ENCODE data around the gene HINFP. TPM values are rescaled to one million over a fixed set of nuclear protein-coding genes. Genes with fewer than 3 reads are reported as not detected.

Gene HINFP
- total and polyA plus RNA-seq, 9 of the 15 experiments (the other 6 are each of a cell fraction or from before 2014, with no cell fraction given), result 13.8 to 34.1 (median 22.5) TPM

- peak; percentile 86; the same call in 1 of the 2 replicates for TF ChIP-seq PHF8 (IDR thresholded peaks at IDR 0.05; ENCODE audit: borderline replicate concordance, low read length)
- no peak for TF ChIP-seq CC2D1A (IDR thresholded peaks at IDR 0.05)
- no peak for TF ChIP-seq NCOA6 (IDR thresholded peaks at IDR 0.05)
- TF ChIP-seq ZNF24 (IDR thresholded peaks at IDR 0.05), result peak; percentile 70
- peak; percentile 84 for TF ChIP-seq POLR2A (conservative IDR thresholded peaks at IDR 0.05)
- TF ChIP-seq THAP7 (CRISPR knock-in tag; IDR thresholded peaks at IDR 0.05), result no peak
- TF ChIP-seq CREB5 (CRISPR knock-in tag; IDR thresholded peaks at IDR 0.05), result no peak
- peak; percentile 94 for TF ChIP-seq MBD2 (IDR thresholded peaks at IDR 0.05; ENCODE audit: borderline replicate concordance, low read depth)
- peak; percentile 85 for TF ChIP-seq KDM5B (IDR thresholded peaks at IDR 0.05; ENCODE audit: insufficient replicate concordance, low read depth, low read length)
- no peak for TF ChIP-seq ZNF778 (CRISPR knock-in tag; IDR thresholded peaks at IDR 0.05)
- no peak for TF ChIP-seq CEBPB (tag; IDR thresholded peaks at IDR 0.05)
- TF ChIP-seq SP2 (IDR thresholded peaks at IDR 0.05; ENCODE audit: extremely low read depth, low read depth, low read length, poor library complexity, severe bottlenecking), result peak; percentile 73
- no peak for TF ChIP-seq XRCC4 (IDR thresholded peaks at IDR 0.05; ENCODE audit: extremely low read depth, insufficient read depth, insufficient read length)
- TF ChIP-seq HMBOX1 (IDR thresholded peaks at IDR 0.05), result no peak
- peak; percentile 89 for TF ChIP-seq EGR1 (conservative IDR thresholded peaks at IDR 0.05)
- no peak for TF ChIP-seq PHF21A (IDR thresholded peaks at IDR 0.05; ENCODE audit: borderline replicate concordance, low read depth)
- TF ChIP-seq PURB (CRISPR knock-in tag; IDR thresholded peaks at IDR 0.05; ENCODE audit: low read depth), result no peak
- TF ChIP-seq ZNF407 (IDR thresholded peaks at IDR 0.05; ENCODE audit: low read depth), result peak; percentile 29; the same call in 1 of the 2 replicates
Measured at GRCh38 chr11:119121008-119121810, at the start of gene HINFP (continued).
